GM15510 (cell line): ENCODE measurements around the gene KYNU.

Experiments
- POLR2A ChIP-seq: IDR thresholded peaks from 3 replicates; pipeline ENCODE4 v1.6.1; 2011; ENCODE audit warnings: borderline replicate concordance; ENCODE audit not compliant: insufficient read length; ENCODE audit errors: extremely low read depth

The KYNU gene

GRCh38 chr2:142967060-142967459 is 89.6 kb downstream of the KYNU start:
- TF ChIP-seq POLR2A: no peak

GRCh38 chr2:142973160-142973821 is 95.8 kb downstream of the KYNU start:
- no peak for TF ChIP-seq POLR2A

DNA sequence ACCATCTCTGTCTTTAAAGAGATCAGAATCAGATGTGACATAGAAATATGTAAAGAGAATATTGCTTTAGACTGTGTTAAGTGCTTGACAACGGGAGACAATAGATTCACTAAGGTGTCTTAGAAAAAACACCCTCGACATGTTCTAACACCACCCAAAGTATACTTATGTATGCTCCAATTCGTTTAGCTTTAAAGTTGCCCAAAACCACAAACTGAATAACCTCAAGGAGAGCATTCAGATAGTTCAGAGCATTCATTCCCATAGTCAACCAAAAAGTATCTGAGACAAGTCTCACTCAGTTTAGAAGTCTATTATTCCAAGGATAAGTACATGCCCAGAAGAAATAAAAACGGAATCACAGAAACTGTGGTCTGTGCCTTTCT is 96.4 kb downstream of the KYNU start:
- no peak for TF ChIP-seq POLR2A

DNA sequence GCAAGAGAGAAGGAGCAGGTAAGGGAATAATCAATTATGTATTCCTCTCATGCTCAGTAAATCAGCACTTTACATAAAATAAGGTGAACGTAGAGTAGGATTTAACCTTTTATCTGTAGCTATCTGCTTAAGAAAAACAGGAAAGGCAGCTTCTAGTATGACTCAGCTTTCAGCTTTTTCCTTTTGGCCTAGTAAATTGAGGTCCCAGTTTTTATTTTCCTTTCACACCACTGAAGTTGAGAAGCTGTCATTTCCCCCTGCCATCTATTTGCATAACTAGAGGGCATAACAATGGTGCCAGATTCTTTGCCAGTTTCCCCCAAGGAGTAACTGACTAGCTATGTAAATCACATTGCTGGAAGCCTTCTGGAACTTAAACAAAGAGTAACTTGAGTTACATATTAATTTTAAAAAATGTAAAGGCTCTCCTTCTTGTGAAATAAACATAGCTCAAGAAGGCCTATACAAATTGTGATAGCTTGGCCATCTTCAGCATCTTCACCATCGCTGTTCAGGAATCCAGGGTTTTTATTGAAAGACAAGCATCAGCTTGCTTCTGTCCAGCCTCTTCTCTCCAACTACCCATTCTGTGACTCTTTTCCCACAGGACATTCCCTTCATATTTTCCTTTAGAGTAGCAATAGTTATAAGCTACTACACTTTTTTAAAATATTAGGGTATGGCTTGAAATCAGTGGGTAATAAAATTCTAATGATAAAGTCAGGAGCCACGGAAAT is 97.0 kb downstream of the KYNU start:
- no peak for TF ChIP-seq POLR2A

DNA sequence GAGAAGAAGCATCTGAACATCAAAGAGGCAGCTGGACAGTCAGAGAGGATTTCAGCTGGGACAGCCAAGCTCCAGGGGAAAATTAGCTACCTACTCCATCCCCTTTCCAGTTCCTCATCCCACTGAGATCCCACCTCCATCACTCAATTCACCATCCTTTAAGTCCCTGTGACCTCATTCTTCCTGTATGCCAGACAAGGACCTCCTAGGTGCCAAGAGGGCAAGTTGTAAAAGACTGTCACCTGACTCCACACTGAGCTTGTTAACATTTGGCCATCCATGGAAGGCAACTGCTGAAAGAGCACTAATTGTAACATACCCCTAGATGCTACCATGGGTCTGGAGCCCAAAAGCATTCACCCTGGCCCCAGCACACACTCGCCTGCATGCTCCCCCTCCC is 97.8 kb downstream of the KYNU start:
- TF ChIP-seq POLR2A: no peak

DNA sequence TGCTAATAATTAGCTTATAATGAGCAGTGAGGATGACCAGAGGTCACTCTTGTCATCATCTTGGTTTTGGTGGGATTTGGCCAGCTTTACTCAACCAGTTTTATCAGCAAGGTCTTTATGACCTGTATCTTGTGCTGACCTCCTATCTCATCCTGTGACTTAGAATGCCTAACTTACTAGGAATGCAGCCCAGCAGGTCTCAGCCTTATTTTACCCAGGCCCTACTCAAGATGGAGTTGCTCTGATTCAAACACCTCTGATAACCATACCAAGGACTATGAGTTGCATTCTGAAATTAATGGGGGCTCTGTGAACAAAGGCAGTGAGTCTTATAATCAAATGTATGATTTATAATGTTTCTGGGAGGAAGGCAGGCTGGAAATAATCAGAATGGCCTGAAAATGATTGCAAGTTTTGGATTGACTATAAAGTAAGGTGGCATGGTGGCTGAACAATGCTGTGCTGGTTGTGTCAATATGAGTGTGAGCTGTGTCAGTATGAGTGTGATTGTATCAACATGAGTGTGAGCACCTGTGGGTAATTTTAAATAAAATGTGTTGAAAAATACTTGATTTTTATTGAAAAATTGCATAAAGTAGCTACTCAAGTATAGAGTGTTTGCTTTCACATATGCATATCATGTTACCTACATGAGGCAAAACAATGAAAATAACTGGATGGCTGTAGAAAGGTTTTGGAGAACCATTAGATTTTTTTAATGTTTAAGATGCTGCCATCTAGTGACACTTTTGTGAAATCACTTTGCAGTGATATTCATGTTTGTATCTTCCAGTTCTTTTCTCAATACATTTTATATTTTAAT is 103.0 kb downstream of the KYNU start:
- no peak for TF ChIP-seq POLR2A

- TF ChIP-seq POLR2A: no peak
These were observed 103.6 kb downstream of the KYNU start for GRCh38 chr2:142981069-142981378.

DNA sequence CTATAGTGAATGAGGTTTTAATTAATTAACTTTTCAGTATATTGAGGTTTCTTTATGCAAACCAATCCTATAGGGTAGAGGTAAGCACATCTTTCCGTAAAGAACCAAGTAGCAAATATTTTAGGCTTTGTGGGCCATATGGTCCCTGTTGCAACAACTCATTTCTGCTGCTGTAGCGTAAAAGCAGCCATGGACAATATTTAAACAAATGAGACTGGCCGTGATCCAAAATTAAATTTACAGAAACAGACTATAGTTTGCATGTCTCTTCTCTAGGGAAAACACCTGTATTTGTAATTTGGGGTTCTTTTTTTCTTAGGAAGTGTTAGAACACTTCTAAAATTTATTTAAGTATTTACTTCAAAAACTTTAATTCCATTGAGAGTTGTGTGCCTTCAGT is 104.3 kb downstream of the KYNU start:
- TF ChIP-seq POLR2A: no peak

DNA sequence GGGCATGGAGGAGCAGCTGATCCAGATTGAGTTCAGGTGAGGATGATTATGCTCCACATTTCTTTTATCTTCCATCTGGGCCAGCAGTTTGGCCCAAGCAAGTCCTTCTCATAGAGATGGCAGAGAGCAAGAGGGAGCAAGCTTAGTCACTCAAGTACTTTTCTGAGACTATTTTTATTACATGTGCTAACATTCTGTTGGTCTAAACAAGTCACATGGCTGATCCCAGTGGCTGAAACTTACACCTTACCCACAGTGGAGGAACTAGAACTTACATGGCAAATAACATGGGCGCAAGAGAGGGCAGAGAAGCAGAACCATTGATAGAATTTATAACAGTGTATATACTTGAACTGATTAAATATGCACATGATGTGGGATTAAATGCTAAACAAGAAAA is 105.7 kb downstream of the KYNU start:
- no peak for TF ChIP-seq POLR2A

DNA sequence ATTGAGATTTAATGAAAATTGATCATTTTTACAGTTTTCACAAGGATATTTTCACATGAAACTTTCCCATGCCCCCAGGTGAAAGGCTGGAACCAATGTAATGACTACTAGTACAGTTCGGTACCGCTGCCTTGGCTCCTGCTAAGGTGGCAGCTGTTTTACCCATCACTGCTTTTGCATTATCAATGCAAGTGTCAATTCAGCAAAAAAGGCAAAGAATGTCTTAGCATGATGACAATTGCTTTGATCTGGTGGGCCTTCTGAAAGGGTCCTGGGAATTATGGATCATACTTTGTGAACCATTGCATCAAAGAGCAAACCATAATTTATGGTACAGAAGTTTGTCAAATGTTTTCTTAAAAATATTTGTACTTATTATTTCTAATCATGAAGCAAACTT is 107.2 kb downstream of the KYNU start:
- no peak for TF ChIP-seq POLR2A

DNA sequence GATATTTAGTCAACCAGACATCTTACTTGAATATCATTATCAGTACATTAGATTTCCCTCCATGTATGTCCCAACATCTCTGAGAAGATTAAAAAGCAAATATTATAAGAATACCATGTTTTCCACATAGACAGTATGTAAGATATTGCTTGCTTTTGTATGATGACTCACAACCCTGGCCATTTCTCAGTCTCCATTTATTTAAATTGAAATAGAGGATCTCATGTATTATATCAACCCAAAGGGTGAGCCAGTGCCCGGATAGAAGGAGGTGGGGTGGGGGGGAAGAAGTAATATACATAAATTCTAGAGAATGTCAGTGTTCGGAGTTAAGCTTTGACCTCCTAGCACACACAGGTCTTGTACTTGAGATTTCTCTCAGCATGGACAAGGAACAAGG is 109.6 kb downstream of the KYNU start:
- no peak for TF ChIP-seq POLR2A

DNA sequence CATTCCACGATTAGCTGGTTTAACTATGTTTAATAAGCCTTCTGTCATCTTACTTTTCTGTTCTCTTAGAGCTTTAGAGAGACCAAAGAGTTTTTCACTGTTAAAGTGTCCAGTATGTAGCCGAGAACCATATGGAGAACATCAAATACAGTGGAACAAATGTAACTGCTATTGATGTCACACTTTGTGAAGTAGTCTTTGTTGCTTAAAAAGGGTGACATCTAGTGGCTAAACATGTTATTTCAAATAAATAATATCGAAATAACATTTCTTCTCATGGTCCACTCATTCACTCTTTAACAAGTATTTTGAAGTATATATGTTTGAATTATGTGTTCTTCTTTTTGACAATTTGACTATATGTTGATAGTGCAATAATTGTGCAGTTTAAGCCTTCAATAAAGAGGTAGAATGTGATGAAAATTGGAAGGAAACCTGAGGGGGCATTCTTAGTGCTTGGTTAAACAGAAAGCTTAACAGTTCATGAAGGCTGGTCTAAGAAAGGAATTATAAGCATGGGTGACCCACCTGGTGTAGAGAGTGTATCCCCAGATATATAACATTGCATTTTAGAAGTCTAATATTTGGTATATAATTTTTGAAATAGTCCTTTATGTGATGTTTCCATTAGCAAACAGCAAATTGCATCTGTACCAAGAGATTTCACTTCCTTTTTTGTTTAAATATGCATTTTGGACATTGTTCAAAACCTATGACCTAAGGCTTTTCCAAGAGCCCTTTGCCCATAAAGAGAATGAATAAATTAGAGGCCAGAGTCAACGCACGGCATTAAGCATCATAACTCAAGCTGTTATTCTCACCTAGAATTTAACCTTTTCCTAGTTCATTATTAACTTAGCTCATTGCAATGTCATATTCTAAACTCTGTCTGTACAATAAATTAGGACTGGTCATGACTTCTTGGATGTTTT is 112.1 kb downstream of the KYNU start:
- TF ChIP-seq POLR2A: no peak

- TF ChIP-seq POLR2A: no peak
These were observed 113.8 kb downstream of the KYNU start for GRCh38 chr2:142991295-142991694.

DNA sequence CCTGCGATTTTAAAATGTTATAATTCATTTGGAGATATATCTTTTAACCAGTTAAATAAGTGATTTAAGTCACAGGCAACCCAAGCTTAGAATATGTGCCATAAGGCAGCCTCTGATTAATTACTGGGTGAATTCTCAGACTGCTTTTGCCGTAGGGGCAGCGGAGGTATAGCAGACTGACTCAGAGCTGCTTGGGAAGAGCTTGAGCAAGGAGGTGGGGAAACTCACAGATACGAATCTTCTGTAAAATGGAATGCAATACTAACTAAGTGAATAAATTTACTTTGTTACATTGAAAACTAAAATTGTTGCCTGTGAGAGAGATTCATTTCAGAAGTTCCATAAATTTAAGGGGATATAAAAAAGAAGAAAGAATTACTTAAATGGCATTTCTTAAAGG is 115.4 kb downstream of the KYNU start:
- no peak for TF ChIP-seq POLR2A

DNA sequence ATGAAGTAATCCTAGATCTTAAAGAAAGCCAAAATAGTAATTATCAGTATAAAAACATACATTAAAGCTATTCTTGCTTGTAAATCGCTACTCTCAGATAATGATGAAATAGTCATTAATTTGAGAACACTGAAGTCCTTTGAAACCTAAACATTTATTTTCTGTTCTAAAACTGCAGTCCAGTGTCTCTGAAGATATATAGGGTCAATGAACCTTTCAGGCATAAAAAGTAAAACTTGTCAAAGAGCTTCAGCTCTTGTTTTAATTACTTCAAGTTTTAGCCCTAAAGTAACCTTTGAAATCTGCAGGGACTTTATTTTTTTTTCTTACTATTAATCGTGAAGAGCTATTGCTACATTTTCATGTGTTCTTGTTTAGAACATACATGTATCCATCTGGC is 116.3 kb downstream of the KYNU start:
- TF ChIP-seq POLR2A: no peak

DNA sequence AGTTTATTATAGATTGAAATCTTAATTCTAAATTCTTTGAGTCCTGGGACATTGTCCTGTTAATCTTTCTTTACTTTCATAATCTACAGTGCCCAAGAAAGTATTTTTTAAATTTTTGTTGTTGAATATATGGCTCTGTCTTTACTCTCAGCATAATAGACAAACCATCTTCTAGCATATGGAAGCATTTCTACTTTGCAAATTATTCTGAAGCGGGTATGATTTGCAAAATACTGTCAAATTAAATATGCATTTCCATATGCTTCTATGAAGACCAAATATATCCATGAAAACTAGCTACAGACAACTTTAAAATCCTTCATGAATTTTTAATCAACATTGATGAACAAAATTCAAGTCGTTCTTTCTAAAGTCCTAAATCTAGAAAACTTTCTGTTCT is 117.2 kb downstream of the KYNU start:
- no peak for TF ChIP-seq POLR2A

- no peak for TF ChIP-seq POLR2A
These were observed 119.8 kb downstream of the KYNU start for GRCh38 chr2:142997231-142997630.
